ENCODE results near the gene RESP18.
A peak's percentile ranks its signal among the peaks of the same experiment; 100 is the strongest.

Gene RESP18

DNA sequence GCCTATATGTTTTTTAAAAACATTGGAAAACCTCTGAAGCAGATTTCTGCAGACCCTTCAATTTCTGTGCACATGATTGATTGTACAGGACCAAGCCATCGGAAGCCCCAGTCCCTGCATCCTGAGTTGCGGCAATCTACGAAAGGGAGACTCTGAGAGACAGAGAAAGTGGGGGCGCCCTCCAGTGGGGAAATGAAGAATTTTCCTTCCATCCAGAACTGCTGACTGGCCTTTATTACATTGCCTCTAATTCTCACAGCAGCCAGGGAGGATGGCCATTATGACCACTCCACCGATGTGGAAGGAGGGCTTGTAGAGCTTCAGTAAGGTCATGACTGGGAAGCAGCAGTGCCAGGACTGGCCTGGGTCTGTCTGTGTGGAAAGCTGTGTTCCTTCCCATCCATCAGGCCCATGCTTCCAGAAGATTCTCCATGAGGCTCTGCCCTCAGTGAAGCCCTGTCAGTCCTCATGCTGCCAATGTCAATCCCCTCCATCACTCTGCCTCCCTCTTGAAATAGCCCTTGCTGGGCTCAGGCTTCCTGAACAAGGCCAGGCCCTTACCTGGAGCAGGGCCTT, 20.0 kb upstream of the RESP18 start:
- H3F3A ChIP-seq (ENCODE audit: insufficient read depth, low read length): no peaks in the 10 kb centered on the region
- no peak overlapping the region for H3K9ac ChIP-seq (ENCODE audit: low read length)
- DNase-seq: peak; percentile 53
- peaks cover 6% of the 10 kb centered on the region; the same call in 1 of the 2 replicates for H3K27me3 ChIP-seq (replicated peaks; ENCODE audit: insufficient read depth, low read length)
- no peaks in the 10 kb centered on the region for H3K9me3 ChIP-seq (replicated peaks; ENCODE audit: insufficient read depth, low read length)
- H3K27ac ChIP-seq (ENCODE audit: low read length): no peak overlapping the region
- H3K79me2 ChIP-seq (ENCODE audit: low read length): no peaks in the 10 kb centered on the region
- H3K4me2 ChIP-seq (ENCODE audit: low read depth, low read length): no peak overlapping the region
- no peak overlapping the region for H3K4me3 ChIP-seq (ENCODE audit: low read length)
- H3K36me3 ChIP-seq (replicated peaks; ENCODE audit: insufficient read depth, low read length): no peaks in the 10 kb centered on the region
- no peak overlapping the region for H2AFZ ChIP-seq (ENCODE audit: low read length)
- H3K9me2 ChIP-seq (replicated peaks; ENCODE audit: insufficient read depth, low read length): no peaks in the 10 kb centered on the region
- TF ChIP-seq EZH2 (optimal IDR thresholded peaks at IDR 0.05; ENCODE audit: low read depth, low read length) (no peak), CTCF (IDR thresholded peaks at IDR 0.05; ENCODE audit: low read length) (peak; percentile 70), EZH2phosphoT487 (IDR thresholded peaks at IDR 0.05; ENCODE audit: low read length) (no peak)
- H4K20me1 ChIP-seq (ENCODE audit: insufficient read depth, low read length): no peaks in the 10 kb centered on the region
- no peaks in the 10 kb centered on the region for H3K4me1 ChIP-seq (ENCODE audit: low read length)

DNA sequence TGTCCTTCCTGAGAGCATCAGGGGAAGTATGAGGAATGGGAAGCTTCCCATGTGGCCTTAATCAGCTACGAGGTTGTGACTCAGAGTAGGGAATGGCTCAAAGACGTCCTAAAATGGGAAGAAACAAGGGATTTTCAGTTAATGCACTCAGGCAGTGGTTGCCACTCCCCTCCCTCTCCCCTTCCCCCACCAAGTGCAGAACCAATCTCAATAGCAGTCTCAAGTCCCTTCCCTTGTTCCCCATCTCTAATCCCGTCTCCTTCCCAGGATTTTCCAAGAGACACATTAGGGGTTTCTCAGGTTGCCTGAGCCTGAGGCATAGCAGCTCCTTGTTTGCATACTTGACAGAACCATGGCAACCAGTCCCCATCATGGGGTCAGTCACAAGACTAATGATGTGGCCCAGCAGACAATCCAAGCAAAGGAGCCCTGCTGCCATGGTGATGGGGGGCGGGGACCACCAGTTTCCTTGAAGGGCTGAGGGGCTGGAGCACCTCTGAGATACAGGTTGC, 18.2 kb upstream of the RESP18 start:
- peaks cover 6% of the 10 kb centered on the region; the same call in 1 of the 2 replicates for H3K27me3 ChIP-seq (replicated peaks; ENCODE audit: insufficient read depth, low read length)
- H3K36me3 ChIP-seq (replicated peaks; ENCODE audit: insufficient read depth, low read length): no peaks in the 10 kb centered on the region
- H3F3A ChIP-seq (ENCODE audit: insufficient read depth, low read length): no peaks in the 10 kb centered on the region
- no peaks in the 10 kb centered on the region for H3K79me2 ChIP-seq (ENCODE audit: low read length)
- no peak for TF ChIP-seq EZH2 (optimal IDR thresholded peaks at IDR 0.05; ENCODE audit: low read depth, low read length)
- TF ChIP-seq CTCF (IDR thresholded peaks at IDR 0.05; ENCODE audit: low read length): no peak
- TF ChIP-seq EZH2phosphoT487 (IDR thresholded peaks at IDR 0.05; ENCODE audit: low read length): no peak
- no peak overlapping the region for H2AFZ ChIP-seq (ENCODE audit: low read length)
- H3K9ac ChIP-seq (ENCODE audit: low read length): no peak overlapping the region
- DNase-seq: no peak
- no peak overlapping the region for H3K4me3 ChIP-seq (ENCODE audit: low read length)
- no peaks in the 10 kb centered on the region for H3K9me2 ChIP-seq (replicated peaks; ENCODE audit: insufficient read depth, low read length)
- H3K9me3 ChIP-seq (replicated peaks; ENCODE audit: insufficient read depth, low read length): no peaks in the 10 kb centered on the region
- no peak overlapping the region for H3K27ac ChIP-seq (ENCODE audit: low read length)
- H3K4me2 ChIP-seq (ENCODE audit: low read depth, low read length): no peak overlapping the region
- H3K4me1 ChIP-seq (ENCODE audit: low read length): no peaks in the 10 kb centered on the region
- no peaks in the 10 kb centered on the region for H4K20me1 ChIP-seq (ENCODE audit: insufficient read depth, low read length)

DNA sequence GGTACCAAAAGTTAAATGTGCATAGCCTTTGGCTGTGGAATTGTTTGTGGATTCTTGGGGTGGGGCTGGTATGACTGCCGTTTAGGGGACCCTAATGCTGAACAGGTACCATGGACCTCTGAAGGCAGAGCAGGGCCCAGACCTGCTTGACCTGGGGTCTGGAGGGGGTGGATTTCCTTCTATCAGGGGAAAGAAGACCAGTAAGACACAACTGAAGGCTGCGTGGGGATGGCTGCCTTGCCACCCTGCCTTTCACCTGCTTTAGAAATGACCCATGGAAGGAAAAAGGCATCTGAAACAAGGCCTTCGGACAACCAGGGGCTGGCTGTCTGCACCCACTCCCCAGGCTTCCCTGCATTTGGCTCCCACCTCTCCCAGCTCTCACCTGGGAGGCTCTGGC, 17.7 kb upstream of the RESP18 start:
- Histone ChIP-seq H3K4me2 (ENCODE audit: low read depth, low read length) (no peak overlapping the region), H3K36me3 (replicated peaks; ENCODE audit: insufficient read depth, low read length) (no peaks in the 10 kb centered on the region), H3K4me1 (ENCODE audit: low read length) (no peaks in the 10 kb centered on the region), H3K27ac (ENCODE audit: low read length) (no peak overlapping the region), H3K4me3 (ENCODE audit: low read length) (no peak overlapping the region), H3F3A (ENCODE audit: insufficient read depth, low read length) (no peaks in the 10 kb centered on the region), H2AFZ (ENCODE audit: low read length) (no peak overlapping the region), H4K20me1 (ENCODE audit: insufficient read depth, low read length) (no peaks in the 10 kb centered on the region), H3K79me2 (ENCODE audit: low read length) (no peaks in the 10 kb centered on the region), H3K9ac (ENCODE audit: low read length) (no peak overlapping the region), H3K9me3 (replicated peaks; ENCODE audit: insufficient read depth, low read length) (no peaks in the 10 kb centered on the region), H3K27me3 (replicated peaks; ENCODE audit: insufficient read depth, low read length) (peaks cover 6% of the 10 kb centered on the region; the same call in 1 of the 2 replicates), H3K9me2 (replicated peaks; ENCODE audit: insufficient read depth, low read length) (no peaks in the 10 kb centered on the region)
- no peak for TF ChIP-seq EZH2phosphoT487 (IDR thresholded peaks at IDR 0.05; ENCODE audit: low read length)
- no peak for TF ChIP-seq CTCF (IDR thresholded peaks at IDR 0.05; ENCODE audit: low read length)
- no peak for TF ChIP-seq EZH2 (optimal IDR thresholded peaks at IDR 0.05; ENCODE audit: low read depth, low read length)
- no peak for DNase-seq

All from MM.1S (cell line).